SK-N-MC (cell line): ENCODE data around the gene CDS1.

ENCODE experiments used
- EZH2 ChIP-seq: fragments of 200-600 bp; sonication (generic); IDR thresholded peaks from one replicate; pipeline ENCODE4 v1.6.1; 2017; ENCODE audit warnings: antibody characterized with exemption
- POLR2AphosphoS5 ChIP-seq: IDR thresholded peaks from 2 replicates; pipeline ENCODE4 v1.6.1; 2012; ENCODE audit warnings: mild to moderate bottlenecking, low read depth, low read length, borderline replicate concordance

GRCh38 chr4:84677995-84678394 is 95.1 kb downstream of the CDS1 start:
- TF ChIP-seq POLR2AphosphoS5 (no peak), EZH2 (no peak)
